Mesendoderm (in vitro differentiated cells): ENCODE results near the gene ENAH.

Experiments
- DNase-seq: peaks from one replicate; pipeline ENCODE4 v3.0.0; 2013
- H2AK5ac ChIP-seq: 2 replicates; pipeline ENCODE4 v1.6.1; 2013; ENCODE audit warnings: low read length, inconsistent platforms
- H2BK120ac ChIP-seq: 2 replicates; pipeline ENCODE4 v1.6.1; 2013; ENCODE audit warnings: low read depth, mild to moderate bottlenecking, low read length, moderate library complexity, mixed read lengths
- H2BK15ac ChIP-seq: replicated peaks from 2 replicates; pipeline ENCODE4 v1.6.1; 2013; ENCODE audit warnings: low read depth, mild to moderate bottlenecking, moderate library complexity
- H2BK5ac ChIP-seq: 2 replicates; pipeline ENCODE4 v1.6.1; 2013; ENCODE audit warnings: low read length, inconsistent platforms
- H3K18ac ChIP-seq: 2 replicates; pipeline ENCODE4 v1.6.1; 2013; ENCODE audit warnings: mild to moderate bottlenecking, low read length, mixed read lengths
- H3K23ac ChIP-seq: one replicate; pipeline ENCODE4 v1.6.1; 2013; ENCODE audit warnings: low read length
- H3K27ac ChIP-seq: 2 replicates; pipeline ENCODE4 v1.5.1; 2013; ENCODE audit warnings: low read depth, mild to moderate bottlenecking, inconsistent platforms, low read length, moderate library complexity
- H3K27me3 ChIP-seq: 2 replicates; pipeline ENCODE4 v1.6.1; 2013; ENCODE audit warnings: low read length, control low read depth, mild to moderate bottlenecking, inconsistent platforms; ENCODE audit not compliant: insufficient read depth, poor library complexity
- H3K36me3 ChIP-seq: 2 replicates; pipeline ENCODE4 v1.6.1; 2013; ENCODE audit warnings: low read length, inconsistent platforms; ENCODE audit not compliant: control insufficient read depth, insufficient read depth
- H3K4ac ChIP-seq: one replicate; pipeline ENCODE4 v1.6.1; 2013; ENCODE audit warnings: low read depth, mild to moderate bottlenecking, low read length, moderate library complexity
- H3K4me1 ChIP-seq: 2 replicates; pipeline ENCODE4 v1.6.1; 2013; ENCODE audit warnings: low read depth, low read length, inconsistent platforms; ENCODE audit not compliant: control insufficient read depth
- H3K4me2 ChIP-seq: 2 replicates; pipeline ENCODE4 v1.6.1; 2013; ENCODE audit warnings: low read length
- H3K4me3 ChIP-seq: 2 replicates; pipeline ENCODE4 v1.5.1; 2013; ENCODE audit warnings: mild to moderate bottlenecking, low read length
- H3K56ac ChIP-seq: one replicate; pipeline ENCODE4 v1.6.1; 2013; ENCODE audit warnings: low read length
- H3K79me1 ChIP-seq: 2 replicates; pipeline ENCODE4 v1.6.1; 2013; ENCODE audit warnings: low read length, inconsistent platforms
- H3K79me2 ChIP-seq: 2 replicates; pipeline ENCODE4 v1.6.1; 2013; ENCODE audit warnings: mild to moderate bottlenecking, low read length; ENCODE audit not compliant: control insufficient read depth, insufficient read depth
- H3K9ac ChIP-seq: 2 replicates; pipeline ENCODE4 v1.6.1; 2013; ENCODE audit warnings: low read length, inconsistent platforms
- H4K5ac ChIP-seq: one replicate; pipeline ENCODE4 v1.6.1; 2013; ENCODE audit warnings: low read length
- H4K8ac ChIP-seq: one replicate; pipeline ENCODE4 v1.6.1; 2013; ENCODE audit warnings: low read depth, mild to moderate bottlenecking, control low read depth, low read length, moderate library complexity
- WGBS: extraction: QIAGEN DNeasy Blood & Tissue Kit; methylation state at CpG from one replicate; pipeline ENCODE4 v1.1.7; 2013; ENCODE audit warnings: low lambda C conversion rate, missing lambda C conversion rate; ENCODE audit not compliant: insufficient coverage; ENCODE audit errors: extremely low coverage; 5-methylcytosine and 5-hydroxymethylcytosine counted together

Gene ENAH

GRCh38 chr1:225464851-225465792 is 187.8 kb downstream of the ENAH start:
- H4K5ac ChIP-seq: no peak overlapping the region
- peak; percentile 50 for DNase-seq
- no peak overlapping the region for H3K27ac ChIP-seq
- H3K18ac ChIP-seq: peak overlapping the region; percentile 1
- no peaks in the 10 kb centered on the region for H3K36me3 ChIP-seq
- no peak overlapping the region for H3K4me2 ChIP-seq
- H2AK5ac ChIP-seq: no peak overlapping the region
- H3K56ac ChIP-seq: peak overlapping the region; percentile 28
- H3K79me1 ChIP-seq: no peaks in the 10 kb centered on the region
- no CpG with 5 or more reads among the region's 15 CpGs for WGBS
- no peak overlapping the region for H4K8ac ChIP-seq
- H3K4ac ChIP-seq: no peak overlapping the region
- no peaks in the 10 kb centered on the region for H3K27me3 ChIP-seq
- H3K9ac ChIP-seq: no peak overlapping the region
- no peak overlapping the region for H2BK15ac ChIP-seq
- H3K23ac ChIP-seq: no peak overlapping the region
- no peaks in the 10 kb centered on the region for H3K79me2 ChIP-seq
- H2BK5ac ChIP-seq: no peak overlapping the region
- H2BK120ac ChIP-seq: no peak overlapping the region
- no peak overlapping the region for H3K4me3 ChIP-seq
- H3K4me1 ChIP-seq: peaks cover 2% of the 10 kb centered on the region

GRCh38 chr1:225462714-225463574 is 190.0 kb downstream of the ENAH start:
- H3K79me2 ChIP-seq: no peaks in the 10 kb centered on the region
- H3K27me3 ChIP-seq: no peaks in the 10 kb centered on the region
- no peaks in the 10 kb centered on the region for H3K79me1 ChIP-seq
- H3K4me3 ChIP-seq: no peak overlapping the region
- H4K5ac ChIP-seq: no peak overlapping the region
- H3K4me1 ChIP-seq: peaks cover 2% of the 10 kb centered on the region
- H3K4me2 ChIP-seq: no peak overlapping the region
- no peak overlapping the region for H4K8ac ChIP-seq
- no peak overlapping the region for H2BK120ac ChIP-seq
- no peak overlapping the region for H3K23ac ChIP-seq
- no peaks in the 10 kb centered on the region for H3K36me3 ChIP-seq
- H2AK5ac ChIP-seq: no peak overlapping the region
- H2BK15ac ChIP-seq: no peak overlapping the region
- H3K9ac ChIP-seq: no peak overlapping the region
- H2BK5ac ChIP-seq: no peak overlapping the region
- H3K4ac ChIP-seq: no peak overlapping the region
- no peak overlapping the region for H3K18ac ChIP-seq
- H3K27ac ChIP-seq: no peak overlapping the region
- WGBS: no CpG with 5 or more reads among the region's 15 CpGs
- DNase-seq: no peak
- H3K56ac ChIP-seq: no peak overlapping the region

DNA sequence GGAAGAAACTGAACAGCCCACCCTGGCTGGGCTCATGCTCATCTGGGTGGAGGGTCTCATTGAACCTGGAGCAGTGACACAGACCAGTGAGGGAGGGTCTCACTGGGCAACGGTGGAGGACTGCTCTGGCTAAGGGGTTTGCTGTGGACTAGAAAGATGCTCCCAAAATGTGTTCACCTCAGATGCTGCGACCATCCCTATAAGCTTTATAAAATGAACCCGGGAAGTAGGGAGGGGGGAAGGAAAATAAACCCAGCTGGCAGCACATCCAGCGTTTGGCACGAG is 190.6 kb downstream of the ENAH start:
- no CpG with 5 or more reads among the region's 5 CpGs for WGBS
- no peak overlapping the region for H2BK120ac ChIP-seq
- no peak for DNase-seq

DNA sequence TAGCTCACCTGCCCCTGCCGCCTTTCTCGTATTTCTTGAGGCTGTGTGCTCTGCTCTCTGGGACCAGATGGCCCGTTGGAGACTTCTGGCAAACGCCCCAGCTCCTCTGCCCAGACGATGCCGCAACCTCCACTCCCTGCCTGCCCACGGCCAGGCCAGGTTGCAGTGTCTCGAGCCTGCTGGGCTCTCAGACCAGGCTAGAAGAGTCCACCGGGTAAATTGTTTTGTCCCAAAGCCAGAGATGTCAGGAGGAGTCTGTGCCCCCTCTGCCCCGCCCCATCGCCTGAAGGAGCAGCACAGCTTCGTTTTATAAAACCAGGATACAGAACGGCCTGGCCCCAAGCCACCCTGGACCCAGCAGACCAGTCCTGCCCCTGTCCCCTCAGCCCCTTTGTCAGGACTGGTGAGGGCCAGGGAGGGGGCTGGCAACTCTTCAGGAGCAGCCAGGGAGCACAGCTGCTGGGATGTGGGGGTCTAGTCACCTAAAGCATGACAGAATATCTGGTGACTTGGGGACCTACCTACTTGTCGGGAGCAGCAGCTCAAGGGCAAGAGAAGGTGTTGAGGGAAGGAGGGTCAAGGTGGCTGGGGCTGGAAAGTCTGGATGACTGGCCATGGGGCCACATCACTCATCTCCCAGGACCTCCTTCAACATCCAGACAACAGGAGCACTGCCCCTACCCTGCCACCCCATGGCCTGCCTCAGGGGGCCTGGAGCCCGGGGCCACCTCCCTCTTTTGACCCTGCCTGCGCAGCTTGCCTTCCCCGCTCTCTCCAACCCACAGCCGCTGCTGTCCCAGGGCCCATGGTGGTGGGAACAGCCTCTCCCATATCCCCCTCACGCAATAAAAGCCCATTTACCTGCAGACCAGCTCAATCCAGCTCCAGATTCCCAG is 191.1 kb downstream of the ENAH start:
- Histone ChIP-seq H3K36me3 (no peaks in the 10 kb centered on the region), H3K27me3 (no peaks in the 10 kb centered on the region), H2BK15ac (no peak overlapping the region), H3K79me2 (no peaks in the 10 kb centered on the region), H3K4me3 (no peak overlapping the region), H2AK5ac (no peak overlapping the region), H3K79me1 (no peaks in the 10 kb centered on the region), H2BK5ac (no peak overlapping the region), H3K9ac (no peak overlapping the region), H3K27ac (no peak overlapping the region), H3K18ac (no peak overlapping the region), H3K4me2 (no peak overlapping the region), H4K8ac (no peak overlapping the region), H2BK120ac (no peak overlapping the region), H3K4me1 (peaks cover 2% of the 10 kb centered on the region), H3K4ac (no peak overlapping the region), H4K5ac (no peak overlapping the region), H3K56ac (no peak overlapping the region), H3K23ac (no peak overlapping the region)
- WGBS: no CpG with 5 or more reads among the region's 19 CpGs
- DNase-seq: no peak

More for the DNA sequence above, 190.6 kb downstream of the ENAH start:
- no peak overlapping the region for H3K4ac ChIP-seq
- no peak overlapping the region for H3K4me3 ChIP-seq
- no peaks in the 10 kb centered on the region for H3K27me3 ChIP-seq
- H3K79me2 ChIP-seq: no peaks in the 10 kb centered on the region
- H3K79me1 ChIP-seq: no peaks in the 10 kb centered on the region
- H2BK5ac ChIP-seq: no peak overlapping the region
- H3K27ac ChIP-seq: no peak overlapping the region
- H3K18ac ChIP-seq: no peak overlapping the region
- no peak overlapping the region for H3K23ac ChIP-seq
- H4K5ac ChIP-seq: no peak overlapping the region
- H3K9ac ChIP-seq: no peak overlapping the region
- peaks cover 2% of the 10 kb centered on the region for H3K4me1 ChIP-seq
- no peak overlapping the region for H3K4me2 ChIP-seq
- no peak overlapping the region for H3K56ac ChIP-seq
- no peak overlapping the region for H2BK15ac ChIP-seq
- no peaks in the 10 kb centered on the region for H3K36me3 ChIP-seq
- no peak overlapping the region for H2AK5ac ChIP-seq
- no peak overlapping the region for H4K8ac ChIP-seq

DNA sequence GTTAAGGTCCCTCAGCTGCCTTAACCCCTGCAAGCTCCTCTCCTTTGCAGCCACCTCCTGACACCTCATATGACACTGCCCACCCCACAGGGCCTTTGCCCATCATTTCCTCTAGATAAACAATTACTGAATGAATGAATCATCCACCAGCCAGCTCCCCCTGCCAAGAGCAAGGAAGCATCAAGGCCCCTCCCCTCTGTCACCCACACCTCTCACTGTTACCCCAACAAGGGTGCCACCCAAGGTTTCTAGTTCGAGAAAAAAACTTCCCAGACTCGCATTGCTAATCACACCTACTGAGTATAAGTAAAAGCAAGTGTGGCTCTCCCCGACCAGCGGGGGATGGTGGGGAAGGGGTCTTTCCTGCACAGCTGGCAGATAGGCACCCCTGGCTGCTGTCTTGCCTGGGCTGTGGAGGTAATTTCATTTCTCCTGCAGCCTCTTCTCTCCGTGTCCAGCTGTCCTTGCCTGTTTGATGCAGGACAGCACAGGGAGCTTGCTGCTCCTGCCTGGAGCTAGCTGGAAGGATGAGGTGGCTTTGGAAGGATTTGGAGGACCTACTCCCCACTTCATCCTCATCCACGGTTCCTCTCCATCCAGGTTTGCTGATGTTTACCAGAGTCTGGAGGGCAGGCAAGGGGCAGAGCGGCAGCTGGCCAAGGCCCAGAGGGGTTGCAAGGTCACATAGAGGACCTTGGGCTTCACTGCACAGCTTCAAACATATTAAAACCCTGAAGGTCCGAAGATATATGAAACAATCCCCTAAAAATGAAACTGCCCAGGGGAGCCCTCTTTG is 192.0 kb downstream of the ENAH start:
- H3K79me1 ChIP-seq: no peaks in the 10 kb centered on the region
- H3K56ac ChIP-seq: no peak overlapping the region
- no peak overlapping the region for H3K9ac ChIP-seq
- H3K36me3 ChIP-seq: no peaks in the 10 kb centered on the region
- no peak for DNase-seq
- H3K18ac ChIP-seq: no peak overlapping the region
- no peaks in the 10 kb centered on the region for H3K27me3 ChIP-seq
- H3K23ac ChIP-seq: no peak overlapping the region
- H3K4me3 ChIP-seq: no peak overlapping the region
- H3K4me1 ChIP-seq: peaks cover 2% of the 10 kb centered on the region
- H2BK15ac ChIP-seq: no peak overlapping the region
- no peak overlapping the region for H2AK5ac ChIP-seq
- no peaks in the 10 kb centered on the region for H3K79me2 ChIP-seq
- no peak overlapping the region for H2BK5ac ChIP-seq
- H3K27ac ChIP-seq: no peak overlapping the region
- no CpG with 5 or more reads among the region's 8 CpGs for WGBS
- H4K8ac ChIP-seq: no peak overlapping the region
- no peak overlapping the region for H4K5ac ChIP-seq
- no peak overlapping the region for H3K4ac ChIP-seq
- H2BK120ac ChIP-seq: no peak overlapping the region
- H3K4me2 ChIP-seq: no peak overlapping the region
